ENCODE results near the gene HDAC9.

The HDAC9 gene

GRCh38 chr7:18552943-18553604 lies 57.5 kb downstream of the HDAC9 start (continued):
- TF ChIP-seq, protein P1, sequence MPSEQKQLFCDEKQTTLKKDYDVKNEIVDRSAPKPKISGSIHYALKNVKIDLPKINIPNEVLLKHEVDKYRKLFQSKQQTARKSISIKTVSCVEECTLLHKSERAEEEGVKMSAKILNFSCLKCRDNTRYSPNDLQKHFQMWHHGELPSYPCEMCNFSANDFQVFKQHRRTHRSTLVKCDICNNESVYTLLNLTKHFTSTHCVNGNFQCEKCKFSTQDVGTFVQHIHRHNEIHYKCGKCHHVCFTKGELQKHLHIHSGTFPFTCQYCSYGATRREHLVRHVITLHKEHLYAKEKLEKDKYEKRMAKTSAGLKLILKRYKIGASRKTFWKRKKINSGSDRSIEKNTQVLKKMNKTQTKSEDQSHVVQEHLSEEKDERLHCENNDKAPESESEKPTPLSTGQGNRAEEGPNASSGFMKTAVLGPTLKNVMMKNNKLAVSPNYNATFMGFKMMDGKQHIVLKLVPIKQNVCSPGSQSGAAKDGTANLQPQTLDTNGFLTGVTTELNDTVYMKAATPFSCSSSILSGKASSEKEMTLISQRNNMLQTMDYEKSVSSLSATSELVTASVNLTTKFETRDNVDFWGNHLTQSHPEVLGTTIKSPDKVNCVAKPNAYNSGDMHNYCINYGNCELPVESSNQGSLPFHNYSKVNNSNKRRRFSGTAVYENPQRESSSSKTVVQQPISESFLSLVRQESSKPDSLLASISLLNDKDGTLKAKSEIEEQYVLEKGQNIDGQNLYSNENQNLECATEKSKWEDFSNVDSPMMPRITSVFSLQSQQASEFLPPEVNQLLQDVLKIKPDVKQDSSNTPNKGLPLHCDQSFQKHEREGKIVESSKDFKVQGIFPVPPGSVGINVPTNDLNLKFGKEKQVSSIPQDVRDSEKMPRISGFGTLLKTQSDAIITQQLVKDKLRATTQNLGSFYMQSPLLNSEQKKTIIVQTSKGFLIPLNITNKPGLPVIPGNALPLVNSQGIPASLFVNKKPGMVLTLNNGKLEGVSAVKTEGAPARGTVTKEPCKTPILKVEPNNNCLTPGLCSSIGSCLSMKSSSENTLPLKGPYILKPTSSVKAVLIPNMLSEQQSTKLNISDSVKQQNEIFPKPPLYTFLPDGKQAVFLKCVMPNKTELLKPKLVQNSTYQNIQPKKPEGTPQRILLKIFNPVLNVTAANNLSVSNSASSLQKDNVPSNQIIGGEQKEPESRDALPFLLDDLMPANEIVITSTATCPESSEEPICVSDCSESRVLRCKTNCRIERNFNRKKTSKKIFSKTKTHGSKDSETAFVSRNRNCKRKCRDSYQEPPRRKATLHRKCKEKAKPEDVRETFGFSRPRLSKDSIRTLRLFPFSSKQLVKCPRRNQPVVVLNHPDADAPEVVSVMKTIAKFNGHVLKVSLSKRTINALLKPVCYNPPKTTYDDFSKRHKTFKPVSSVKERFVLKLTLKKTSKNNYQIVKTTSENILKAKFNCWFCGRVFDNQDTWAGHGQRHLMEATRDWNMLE (tag by site-specific recombination; conservative IDR thresholded peaks at IDR 0.05; ENCODE audit: low read depth), result no peak
- TF ChIP-seq ATF2 (tag by site-specific recombination; IDR thresholded peaks at IDR 0.05; ENCODE audit: low read depth) (no peak), SP2 (tag by site-specific recombination; IDR thresholded peaks at IDR 0.05) (no peak), ZNF169 (tag by site-specific recombination; IDR thresholded peaks at IDR 0.05) (no peak), ZNF2 (tag by site-specific recombination; IDR thresholded peaks at IDR 0.05) (no peak), HOXA7 (CRISPR knock-in tag; IDR thresholded peaks at IDR 0.05; ENCODE audit: borderline replicate concordance) (no peak), ZBTB20 (tag by site-specific recombination; IDR thresholded peaks at IDR 0.05) (no peak), ZNF777 (tag by site-specific recombination; IDR thresholded peaks at IDR 0.05; ENCODE audit: borderline replicate concordance) (no peak), ZNF600 (tag by site-specific recombination; IDR thresholded peaks at IDR 0.05) (no peak), ZNF747 (tag by site-specific recombination; IDR thresholded peaks at IDR 0.05) (no peak), ZBTB8A (tag by site-specific recombination; IDR thresholded peaks at IDR 0.05) (0 out of 2 replicates have a peak, but pooled peaks have one; percentile 30), TCF7L2 (IDR thresholded peaks at IDR 0.05; ENCODE audit: borderline replicate concordance, low read depth, low read length) (peak; percentile 66; the same call in 1 of the 2 replicates), ZSCAN5A (tag by site-specific recombination; IDR thresholded peaks at IDR 0.05) (no peak), ZSCAN30 (tag by site-specific recombination; IDR thresholded peaks at IDR 0.05) (peak; percentile 80; the same call in 1 of the 2 replicates), SP3 (tag by site-specific recombination; IDR thresholded peaks at IDR 0.05) (no peak), ZNF561 (tag by site-specific recombination; IDR thresholded peaks at IDR 0.05; ENCODE audit: borderline replicate concordance) (no peak), ZBTB44 (tag by site-specific recombination; IDR thresholded peaks at IDR 0.05) (peak; percentile 12; the same call in 1 of the 2 replicates), ZNF629 (tag by site-specific recombination; IDR thresholded peaks at IDR 0.05) (no peak)
- TF ChIP-seq, protein P2, sequence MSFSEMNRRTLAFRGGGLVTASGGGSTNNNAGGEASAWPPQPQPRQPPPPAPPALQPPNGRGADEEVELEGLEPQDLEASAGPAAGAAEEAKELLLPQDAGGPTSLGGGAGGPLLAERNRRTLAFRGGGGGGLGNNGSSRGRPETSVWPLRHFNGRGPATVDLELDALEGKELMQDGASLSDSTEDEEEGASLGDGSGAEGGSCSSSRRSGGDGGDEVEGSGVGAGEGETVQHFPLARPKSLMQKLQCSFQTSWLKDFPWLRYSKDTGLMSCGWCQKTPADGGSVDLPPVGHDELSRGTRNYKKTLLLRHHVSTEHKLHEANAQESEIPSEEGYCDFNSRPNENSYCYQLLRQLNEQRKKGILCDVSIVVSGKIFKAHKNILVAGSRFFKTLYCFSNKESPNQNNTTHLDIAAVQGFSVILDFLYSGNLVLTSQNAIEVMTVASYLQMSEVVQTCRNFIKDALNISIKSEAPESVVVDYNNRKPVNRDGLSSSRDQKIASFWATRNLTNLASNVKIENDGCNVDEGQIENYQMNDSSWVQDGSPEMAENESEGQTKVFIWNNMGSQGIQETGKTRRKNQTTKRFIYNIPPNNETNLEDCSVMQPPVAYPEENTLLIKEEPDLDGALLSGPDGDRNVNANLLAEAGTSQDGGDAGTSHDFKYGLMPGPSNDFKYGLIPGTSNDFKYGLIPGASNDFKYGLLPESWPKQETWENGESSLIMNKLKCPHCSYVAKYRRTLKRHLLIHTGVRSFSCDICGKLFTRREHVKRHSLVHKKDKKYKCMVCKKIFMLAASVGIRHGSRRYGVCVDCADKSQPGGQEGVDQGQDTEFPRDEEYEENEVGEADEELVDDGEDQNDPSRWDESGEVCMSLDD (tag by site-specific recombination; IDR thresholded peaks at IDR 0.05), result no peak
- TF ChIP-seq, protein P3, sequence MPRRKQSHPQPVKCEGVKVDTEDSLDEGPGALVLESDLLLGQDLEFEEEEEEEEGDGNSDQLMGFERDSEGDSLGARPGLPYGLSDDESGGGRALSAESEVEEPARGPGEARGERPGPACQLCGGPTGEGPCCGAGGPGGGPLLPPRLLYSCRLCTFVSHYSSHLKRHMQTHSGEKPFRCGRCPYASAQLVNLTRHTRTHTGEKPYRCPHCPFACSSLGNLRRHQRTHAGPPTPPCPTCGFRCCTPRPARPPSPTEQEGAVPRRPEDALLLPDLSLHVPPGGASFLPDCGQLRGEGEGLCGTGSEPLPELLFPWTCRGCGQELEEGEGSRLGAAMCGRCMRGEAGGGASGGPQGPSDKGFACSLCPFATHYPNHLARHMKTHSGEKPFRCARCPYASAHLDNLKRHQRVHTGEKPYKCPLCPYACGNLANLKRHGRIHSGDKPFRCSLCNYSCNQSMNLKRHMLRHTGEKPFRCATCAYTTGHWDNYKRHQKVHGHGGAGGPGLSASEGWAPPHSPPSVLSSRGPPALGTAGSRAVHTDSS (tag by site-specific recombination; IDR thresholded peaks at IDR 0.05), result no peak
- TF ChIP-seq, protein P4, sequence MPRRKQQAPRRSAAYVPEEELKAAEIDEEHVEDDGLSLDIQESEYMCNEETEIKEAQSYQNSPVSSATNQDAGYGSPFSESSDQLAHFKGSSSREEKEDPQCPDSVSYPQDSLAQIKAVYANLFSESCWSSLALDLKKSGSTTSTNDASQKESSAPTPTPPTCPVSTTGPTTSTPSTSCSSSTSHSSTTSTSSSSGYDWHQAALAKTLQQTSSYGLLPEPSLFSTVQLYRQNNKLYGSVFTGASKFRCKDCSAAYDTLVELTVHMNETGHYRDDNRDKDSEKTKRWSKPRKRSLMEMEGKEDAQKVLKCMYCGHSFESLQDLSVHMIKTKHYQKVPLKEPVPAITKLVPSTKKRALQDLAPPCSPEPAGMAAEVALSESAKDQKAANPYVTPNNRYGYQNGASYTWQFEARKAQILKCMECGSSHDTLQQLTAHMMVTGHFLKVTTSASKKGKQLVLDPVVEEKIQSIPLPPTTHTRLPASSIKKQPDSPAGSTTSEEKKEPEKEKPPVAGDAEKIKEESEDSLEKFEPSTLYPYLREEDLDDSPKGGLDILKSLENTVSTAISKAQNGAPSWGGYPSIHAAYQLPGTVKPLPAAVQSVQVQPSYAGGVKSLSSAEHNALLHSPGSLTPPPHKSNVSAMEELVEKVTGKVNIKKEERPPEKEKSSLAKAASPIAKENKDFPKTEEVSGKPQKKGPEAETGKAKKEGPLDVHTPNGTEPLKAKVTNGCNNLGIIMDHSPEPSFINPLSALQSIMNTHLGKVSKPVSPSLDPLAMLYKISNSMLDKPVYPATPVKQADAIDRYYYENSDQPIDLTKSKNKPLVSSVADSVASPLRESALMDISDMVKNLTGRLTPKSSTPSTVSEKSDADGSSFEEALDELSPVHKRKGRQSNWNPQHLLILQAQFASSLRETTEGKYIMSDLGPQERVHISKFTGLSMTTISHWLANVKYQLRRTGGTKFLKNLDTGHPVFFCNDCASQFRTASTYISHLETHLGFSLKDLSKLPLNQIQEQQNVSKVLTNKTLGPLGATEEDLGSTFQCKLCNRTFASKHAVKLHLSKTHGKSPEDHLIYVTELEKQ (tag by site-specific recombination; IDR thresholded peaks at IDR 0.05; ENCODE audit: borderline replicate concordance), result 0 out of 2 replicates have a peak, but pooled peaks have one; percentile 35
